Hindlimb muscle (tissue), 1 donor: ENCODE data around the gene TRHDE. TPM values are rescaled to one million over a fixed set of nuclear protein-coding genes. Genes with fewer than 3 reads are reported as not detected.

ENCODE experiments used
- DNase-seq: peaks from one replicate; pipeline ENCODE4 v3.0.0-alpha.2; 2013
- polyA plus RNA-seq: library from polyadenylated mRNA; unstranded; fragments of 120-200 nt; gene quantifications from one replicate; pipeline ENCODE4 v1.2.1, GENCODE V29; 2013; ENCODE audit not compliant: insufficient read length

The TRHDE gene
- polyA plus RNA-seq, 1 donor, result 0.40 TPM

DNA sequence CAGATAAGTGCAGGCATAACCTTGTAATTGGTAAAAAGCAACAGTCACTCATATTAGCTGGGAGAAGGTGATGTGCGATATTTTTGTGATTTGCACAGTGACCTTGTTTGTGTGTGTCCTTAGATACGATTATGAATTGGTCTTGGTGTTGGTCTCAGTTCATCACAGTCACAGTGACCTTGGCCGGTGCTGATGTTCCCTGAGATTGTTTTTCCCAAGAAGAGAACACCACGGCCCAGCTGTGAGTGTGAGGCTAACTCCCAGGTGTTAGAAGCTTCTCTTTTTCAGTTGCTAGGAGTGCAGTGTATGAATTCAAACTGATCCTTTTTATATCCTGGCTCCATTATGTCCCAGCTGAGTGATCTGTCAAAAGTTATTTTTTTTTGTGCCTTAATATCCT, 46.2 kb downstream of the TRHDE start:
- no peak for DNase-seq

DNA sequence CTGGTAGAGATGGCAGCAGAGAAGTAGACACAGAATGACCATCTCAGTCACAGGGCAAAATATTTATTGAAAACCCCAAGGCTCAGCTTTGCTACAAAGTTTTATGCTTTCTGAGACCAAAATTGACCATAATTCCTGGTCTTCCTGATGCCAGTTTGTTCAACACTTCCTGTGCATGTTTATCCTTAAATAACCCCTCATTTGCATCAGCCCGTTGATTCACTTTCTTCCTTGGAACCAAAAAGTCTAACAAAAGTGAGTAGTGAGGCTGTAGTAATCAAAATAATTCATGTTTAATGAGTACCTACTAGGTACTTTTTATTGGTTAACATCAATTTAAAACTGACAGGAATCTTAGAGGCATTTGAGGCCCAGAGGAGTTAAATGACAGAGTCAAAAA, 51.7 kb downstream of the TRHDE start:
- no peak for DNase-seq

DNA sequence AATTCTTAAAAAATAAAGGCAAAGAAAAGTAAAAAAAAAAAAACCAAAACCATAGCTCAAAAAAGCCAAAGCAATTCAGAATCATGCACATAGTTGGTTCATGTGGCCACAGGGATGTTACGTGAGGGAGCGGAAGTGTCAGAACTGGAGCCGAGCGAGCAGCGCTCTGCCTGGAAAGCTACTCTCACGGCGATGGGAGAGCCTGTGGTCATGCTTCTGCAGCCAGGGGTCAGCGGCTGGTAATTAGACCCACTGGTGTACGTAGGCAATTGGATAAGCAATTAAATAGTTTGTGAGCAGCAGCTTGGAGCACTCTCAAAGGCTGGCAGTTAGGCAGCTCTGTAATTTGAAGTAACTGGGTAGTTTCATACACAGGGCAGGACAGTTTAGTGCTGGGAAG, 58.1 kb downstream of the TRHDE start:
- DNase-seq, result no peak

DNA sequence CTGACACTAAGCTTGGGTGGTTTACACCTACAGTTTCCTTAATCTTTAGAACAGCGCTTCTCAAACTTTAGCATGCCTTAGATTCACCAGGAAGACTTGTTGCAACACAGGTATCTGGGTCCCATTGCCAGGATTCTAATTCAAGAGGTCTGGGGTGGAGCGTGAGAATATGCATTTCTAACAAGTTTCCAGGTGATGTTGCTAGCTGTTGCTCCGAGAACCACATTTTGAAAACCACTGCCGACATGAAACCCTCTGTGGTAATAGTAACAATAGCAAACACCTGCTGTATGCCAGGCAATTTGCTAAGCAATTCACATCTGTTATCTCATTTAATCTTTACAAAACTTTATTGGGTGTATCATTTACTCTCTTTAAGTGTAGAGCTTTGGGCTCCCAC, 58.6 kb downstream of the TRHDE start:
- no peak for DNase-seq

DNA sequence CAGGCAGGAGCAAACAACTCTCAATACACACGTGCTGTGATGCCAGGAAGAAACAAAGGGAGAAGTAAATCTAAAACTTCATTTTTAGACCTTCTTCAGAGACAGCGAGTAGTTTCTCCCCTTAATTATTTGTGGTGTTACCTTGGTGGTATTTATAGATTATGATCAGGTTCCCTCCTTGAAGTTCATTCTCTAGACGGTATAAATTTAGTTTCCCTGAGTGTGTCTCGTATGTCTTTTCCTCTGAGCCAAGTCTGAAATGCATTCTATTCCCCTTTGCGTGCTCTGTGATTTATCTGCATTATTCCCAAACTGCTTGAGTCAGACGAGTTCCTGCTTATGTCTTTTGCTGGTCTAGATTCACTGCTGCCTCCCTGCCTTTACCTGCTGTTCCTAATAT, 65.2 kb downstream of the TRHDE start:
- no peak for DNase-seq

DNA sequence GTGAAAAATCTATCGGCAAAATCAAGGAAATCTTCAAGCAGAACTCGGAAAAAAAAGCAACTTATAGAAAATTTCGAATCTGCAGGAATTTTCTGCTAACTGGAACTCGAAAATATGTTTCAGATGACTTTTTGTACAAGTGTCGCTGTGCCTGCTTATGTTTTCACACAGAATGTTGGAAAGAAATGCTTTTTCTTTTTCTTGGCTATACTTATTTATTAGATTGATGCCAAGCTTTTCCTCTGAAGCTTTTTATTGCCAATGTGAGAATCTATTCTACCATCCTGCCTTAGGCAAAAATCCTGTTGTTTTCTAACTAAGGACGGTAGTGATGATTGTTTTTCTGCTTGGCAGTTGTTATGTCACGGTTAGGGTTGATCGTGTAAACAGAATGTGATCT, 65.8 kb downstream of the TRHDE start:
- no peak for DNase-seq

DNA sequence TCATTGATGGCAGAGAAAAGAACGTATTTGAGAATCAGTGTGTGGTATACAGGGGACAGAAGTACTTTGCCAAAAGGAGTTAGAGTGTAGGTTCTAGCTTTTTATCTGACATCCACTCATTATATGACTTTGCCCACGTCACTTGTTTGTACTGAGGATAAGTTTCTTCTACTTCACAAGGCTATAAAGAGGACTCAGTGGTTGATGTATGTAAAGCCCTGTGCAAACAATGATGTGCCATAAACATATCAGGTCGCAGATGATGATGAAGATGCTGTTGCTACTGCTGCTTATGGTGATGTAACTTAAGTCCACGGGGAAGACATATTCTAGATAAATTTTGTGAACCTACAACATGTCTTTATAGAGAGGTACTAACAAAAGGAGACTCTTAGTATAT, 66.3 kb downstream of the TRHDE start:
- DNase-seq, result no peak

DNA sequence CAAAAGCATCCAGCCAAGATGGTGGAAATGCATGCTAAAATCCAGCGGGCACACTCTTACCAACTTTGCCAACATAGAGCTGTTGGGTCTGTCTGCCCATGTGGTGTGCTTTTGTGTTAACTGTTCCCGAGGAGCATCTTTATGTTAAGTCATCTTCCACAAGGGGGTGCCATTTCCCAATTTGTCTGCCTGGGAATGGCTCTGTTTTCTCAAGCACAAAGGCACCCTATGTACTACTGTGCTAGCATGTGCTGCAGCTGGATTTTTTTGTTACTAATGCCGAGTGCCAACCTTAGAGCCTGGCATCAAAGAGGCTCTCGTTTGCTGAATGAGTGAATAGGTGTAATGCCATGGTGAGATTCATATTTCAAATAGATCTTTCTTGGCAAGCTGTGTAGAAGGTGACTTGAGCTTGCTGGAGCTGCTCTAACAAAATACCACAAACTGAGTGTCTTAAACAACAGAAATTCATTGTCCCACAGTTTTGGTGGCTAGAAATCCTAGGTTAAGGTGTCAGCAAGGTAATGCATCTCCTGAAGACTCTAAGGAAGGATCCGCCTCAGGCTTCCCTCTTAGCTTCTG, 74.3 kb downstream of the TRHDE start:
- DNase-seq, result peak; percentile 55

DNA sequence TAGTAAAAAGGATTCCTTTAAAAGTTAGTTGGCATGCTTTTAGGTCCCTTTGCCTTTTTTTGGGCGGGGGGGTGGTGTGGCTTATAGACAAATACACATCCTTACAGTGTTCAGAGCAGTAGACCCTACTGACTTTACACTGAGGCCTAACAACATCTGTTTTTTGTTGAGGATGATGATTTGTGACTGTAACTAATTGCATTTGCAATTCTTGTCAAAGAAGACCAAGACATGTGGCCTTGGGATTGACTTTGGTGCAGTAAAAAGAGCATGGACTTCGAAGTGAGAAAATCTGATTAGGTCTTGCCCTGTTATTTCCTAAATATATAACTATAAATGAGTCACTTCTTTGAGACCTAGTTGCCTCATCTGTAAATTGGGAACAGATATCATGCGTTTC, 77.3 kb downstream of the TRHDE start:
- DNase-seq, result no peak

DNA sequence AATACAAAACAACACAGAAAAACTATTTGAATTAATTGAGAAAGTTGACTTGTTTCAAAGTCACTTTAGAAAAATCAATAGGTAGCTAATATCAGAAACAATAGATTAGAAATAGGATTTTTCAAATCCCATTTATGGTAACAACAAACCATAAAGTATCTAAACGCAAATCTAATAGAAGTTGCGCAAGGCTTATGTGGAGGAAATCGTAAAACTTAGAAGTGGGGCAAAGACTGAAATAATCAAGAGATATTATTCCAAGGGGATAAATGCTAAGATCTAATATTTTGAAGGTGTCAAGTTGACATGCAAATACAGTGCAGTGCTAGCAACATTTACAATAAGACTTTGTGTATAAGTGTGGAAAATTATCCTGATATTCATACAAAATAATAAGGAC, 87.2 kb downstream of the TRHDE start:
- no peak for DNase-seq

DNA sequence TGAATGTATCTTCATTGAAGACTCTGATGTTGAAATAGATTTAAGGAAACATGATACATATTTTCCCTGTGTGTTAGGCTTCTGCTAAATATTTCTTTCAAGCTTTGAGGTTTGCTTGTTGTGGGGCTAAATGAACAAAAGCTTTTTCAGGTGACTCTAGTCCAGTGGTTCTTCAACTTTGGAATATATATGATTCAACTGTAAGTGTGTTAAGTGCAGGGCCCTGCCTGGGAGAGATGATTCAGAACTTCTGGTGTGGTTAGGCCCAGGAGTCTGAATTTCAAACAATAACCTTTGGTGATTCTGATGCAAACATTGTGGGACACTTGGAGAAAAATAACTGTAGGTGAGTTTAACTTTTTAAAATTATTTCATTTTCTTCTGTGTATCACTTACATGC, 93.0 kb downstream of the TRHDE start:
- DNase-seq, result no peak

DNA sequence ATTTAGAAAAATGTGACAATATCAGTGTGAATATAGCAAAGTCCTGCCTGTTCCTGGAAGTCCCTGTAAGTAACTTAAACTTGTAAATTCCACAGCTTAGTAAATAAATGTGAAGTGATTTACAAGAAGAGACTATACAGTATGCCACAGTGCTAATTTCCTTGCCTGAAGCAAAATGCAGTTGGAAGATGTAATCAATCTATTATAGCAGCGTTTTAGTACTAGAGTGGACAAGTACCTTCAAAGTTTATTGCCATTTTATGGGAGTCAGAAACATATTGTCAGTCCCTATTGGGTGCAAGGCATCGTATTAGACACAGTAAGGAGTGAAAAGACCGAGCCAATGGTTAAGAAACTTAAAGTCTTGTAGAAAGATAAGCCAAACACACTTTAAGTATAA, 94.1 kb downstream of the TRHDE start:
- DNase-seq, result no peak

DNA sequence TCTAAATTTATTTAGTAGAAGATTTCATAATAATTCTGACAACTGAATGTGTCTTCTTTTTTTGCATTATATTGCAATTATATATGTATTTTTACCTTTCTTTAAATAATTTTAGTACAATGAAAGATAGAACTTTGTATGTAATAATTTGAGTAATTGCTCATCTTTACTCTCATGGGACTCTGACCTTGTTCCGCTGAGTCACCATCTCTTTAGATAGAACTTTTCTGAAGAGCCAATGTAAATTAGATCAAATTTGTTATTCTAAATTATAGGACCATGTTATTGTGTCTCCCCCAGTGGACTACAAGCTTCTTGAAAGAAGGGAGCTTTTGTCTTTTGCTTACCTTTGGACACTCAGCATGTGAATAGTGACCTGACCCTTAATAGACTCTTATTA, 96.1 kb downstream of the TRHDE start:
- DNase-seq, result no peak

DNA sequence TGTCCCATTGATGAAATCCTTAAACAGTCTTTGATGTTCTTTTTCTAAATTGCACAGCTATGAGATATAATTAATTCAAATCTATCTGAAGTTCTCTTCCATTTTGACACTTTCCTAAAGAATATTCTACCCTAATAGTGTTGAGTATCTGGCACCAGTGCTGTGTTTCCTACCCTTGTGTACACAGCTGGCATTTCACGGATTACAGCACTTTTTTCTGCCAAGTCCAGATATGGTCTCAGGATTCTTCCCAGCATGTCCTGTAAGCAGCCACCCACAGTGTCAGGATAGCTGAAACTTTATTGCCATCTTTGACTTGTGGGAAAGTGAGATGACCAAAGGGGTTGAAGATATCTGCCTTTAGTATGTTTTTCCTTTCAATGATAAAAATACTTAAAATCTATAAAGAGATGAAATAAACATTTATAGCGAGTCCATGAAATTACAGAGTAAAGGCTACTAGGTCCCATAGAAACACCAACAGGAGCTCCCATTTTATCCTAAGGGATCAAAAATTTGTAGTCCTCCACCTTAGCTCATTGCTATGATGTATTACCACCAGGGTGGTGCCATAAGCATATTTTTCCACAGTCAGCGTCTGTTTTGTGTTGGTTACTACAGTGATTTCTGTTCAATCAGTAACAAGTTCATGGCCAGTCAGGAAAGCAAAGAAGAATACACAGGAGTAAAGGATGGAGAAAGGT, 96.7 kb downstream of the TRHDE start:
- no peak for DNase-seq

DNA sequence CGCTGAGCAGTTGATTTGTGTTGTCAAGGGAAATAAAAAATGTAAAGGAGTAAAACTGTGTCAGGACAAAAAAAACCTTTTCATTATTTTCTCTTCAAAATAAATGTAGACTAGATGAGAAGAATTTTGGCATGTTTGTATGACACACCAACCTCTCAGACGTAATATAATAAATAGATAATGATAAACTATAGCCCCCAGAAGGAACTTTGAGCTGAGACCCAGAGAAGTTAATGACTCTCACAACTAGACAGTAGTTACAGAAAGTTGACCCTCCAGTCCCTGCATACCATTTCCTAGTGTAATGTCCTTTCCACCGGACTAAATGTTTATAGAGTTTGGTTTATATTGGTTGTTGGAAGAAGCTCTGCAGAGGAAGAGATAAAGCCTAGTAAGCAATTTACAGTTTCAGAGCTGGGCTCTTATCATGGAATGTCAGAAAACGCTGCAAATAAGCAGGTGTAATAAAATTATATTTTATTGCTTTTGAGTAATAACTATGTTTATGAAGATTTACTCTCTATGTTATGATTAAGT, 97.3 kb downstream of the TRHDE start:
- no peak for DNase-seq

DNA sequence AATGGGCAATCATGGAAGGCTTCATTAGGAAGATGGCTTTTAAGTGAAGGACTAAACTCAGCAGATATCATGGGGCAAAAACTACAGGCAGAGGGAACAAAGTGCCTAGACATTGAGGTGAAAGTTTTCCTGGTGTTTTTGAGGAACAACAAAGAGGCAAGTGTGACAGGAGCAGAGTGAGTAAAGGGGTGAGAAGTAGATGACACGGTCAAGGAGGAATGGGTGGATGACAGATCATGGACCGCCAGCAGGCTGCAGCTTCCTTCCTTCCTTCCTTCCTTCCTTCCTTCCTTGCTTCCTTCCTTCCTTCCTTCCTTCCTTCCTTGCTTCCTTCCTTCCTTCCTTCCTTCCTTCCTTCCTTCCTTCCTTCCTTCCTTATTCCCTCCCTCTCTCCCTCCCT, 108.3 kb downstream of the TRHDE start:
- DNase-seq, result no peak

DNA sequence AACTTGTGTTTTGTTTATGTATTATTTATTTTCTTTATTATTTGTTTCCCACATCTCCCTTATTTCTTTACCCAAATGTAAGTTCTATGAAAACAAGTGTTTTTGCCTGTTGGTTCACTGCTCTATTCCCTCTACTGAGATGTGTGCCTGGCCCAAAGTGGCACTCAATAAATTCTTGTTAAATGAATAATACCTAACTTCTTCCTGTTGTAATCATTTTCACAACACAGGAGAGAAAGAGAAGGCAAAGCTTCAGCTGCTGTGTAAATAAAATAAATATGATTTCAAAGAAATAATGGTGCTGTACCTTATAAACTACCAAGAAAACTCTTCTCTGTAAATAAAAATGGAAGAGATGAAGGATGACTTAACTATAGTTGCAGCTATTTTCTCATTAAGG, 116.2 kb downstream of the TRHDE start:
- no peak for DNase-seq

DNA sequence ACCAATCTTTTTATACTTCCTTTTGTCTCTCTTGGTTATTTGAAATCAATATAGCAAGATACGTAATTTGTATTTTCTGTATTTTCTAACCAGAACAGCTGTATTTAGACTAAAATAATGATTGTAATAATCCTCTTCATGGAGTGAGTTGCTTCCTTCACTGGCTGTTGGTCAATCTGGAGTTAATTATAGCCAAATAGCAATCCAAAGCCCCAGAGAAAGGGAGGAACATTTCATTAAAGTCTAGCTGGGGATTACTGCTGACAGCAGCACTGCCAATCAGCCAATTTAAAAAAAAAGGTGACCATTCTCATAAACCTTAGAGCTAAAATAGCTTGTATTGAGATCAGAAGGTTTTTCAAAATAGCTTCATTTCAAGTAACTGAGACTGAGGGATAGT, 118.0 kb downstream of the TRHDE start:
- no peak for DNase-seq

DNA sequence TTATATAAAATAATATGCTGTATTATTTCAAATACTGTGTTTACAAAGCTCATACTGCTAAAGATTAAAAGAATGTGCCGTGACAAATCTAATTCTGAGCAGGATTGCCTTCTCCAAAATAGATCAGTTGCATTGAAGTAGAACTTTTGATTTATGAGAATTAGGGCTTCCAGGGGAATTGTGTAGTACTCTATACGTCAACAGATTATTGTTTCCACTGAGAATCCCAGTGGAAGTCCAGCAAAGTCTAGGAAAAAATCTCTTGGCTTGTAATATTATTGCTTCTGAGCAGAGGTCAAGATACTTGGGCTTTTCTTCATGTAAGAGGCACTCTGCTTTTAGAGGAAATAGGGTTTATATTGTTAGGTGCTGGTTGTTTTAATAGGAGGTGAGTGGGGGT, 133.9 kb downstream of the TRHDE start:
- DNase-seq, result peak; percentile 57

DNA sequence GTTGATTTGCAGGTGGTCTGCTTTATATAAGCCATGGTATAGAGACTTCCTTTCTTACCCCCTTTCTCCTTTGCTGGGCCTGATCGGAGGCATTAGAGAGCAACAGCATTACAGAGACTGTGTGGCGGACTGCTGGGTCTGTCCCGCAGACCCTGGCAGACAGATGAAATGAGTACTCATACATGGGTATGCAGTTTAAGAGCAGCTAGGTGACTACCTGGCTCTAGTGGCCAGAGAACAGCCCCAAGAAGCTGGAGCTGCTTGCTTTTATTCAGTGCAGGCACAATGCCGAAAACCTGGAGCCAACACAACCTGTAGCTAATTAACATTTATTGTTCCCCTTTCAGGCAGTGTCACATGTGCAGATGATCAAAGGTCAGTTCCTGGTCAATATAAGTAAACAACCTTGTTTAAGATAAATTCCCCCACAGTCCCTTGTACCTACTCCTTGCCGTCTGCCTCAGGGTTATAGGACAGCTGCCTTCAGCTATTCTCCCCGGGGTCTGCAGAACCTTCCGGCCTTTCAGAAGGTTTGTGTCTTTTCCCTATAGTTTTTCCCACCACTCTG, 160.0 kb downstream of the TRHDE start:
- DNase-seq, result no peak

DNA sequence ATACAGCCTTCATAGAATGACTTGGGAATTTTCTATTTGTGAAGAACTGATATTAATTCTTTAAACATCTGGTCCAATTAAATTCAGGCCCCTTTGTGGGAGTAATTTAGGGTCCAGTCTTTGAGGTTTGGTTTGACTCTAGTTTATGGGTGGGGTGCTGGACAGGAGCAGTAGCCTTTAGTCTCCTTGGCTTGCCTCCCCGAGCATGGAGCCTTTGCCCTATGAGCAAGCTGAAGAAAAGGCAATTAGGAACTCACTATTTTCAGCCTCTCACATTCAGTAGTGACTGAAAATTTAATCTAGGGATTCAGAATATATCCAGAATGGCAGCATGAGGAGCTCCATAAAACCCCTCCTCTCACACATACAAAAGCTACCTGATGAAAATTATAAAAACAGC, 161.1 kb downstream of the TRHDE start:
- DNase-seq, result no peak

DNA sequence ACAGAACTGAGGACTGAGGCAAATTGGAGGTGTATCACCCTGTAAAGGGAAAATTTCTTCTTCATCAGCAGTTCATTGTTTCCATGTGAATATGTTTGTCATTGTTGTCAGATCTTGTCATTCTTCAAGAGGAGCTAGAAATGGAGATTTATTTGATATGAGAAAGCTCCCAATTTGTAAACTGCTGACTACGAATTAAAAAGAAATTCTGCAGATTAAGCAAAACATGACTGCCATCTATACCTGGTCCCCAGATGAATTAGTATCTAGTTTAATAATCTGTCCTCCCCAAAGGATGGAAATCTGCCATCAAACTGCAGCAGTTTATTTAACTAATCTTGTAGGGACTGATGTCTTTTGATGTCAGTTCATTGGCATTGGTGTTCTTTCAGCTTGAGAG, 162.8 kb downstream of the TRHDE start:
- DNase-seq, result no peak

DNA sequence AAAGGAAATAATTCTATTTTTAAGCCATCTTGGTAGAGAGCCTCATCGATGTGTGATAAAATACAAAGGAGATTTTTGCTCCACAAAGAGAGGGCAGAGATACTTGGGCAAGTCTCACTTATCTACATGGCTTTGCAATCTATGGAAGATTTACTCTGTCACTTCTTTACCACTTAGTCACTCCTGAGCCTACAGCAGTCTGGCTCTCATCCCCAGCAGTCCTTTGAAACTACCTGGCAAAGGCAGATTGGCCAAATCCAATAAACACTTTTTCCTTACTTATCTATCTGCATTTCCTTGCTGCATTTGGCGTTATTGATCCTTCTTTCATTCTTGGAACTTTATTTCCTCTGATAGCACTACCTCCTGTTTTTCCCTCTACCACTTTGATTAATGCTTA, 170.0 kb downstream of the TRHDE start:
- DNase-seq, result no peak

DNA sequence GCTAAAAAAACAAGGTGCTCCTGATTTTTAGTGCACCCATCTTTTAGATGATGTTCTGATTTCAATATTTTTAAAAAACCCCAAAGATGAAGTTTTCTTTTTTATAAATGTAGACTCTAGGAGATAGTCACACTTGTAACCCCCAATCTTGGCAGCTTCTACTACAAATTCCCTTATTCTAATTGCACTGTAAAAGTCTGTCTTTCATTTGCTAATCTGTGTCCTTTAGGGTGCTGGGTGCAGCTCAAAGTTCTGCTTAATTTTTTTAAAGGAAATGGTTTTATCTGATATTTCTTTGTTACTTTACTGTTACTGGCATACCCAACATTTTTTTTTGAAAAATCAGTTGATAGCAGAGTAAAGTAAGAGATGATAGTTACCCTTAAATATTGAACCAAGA, 172.0 kb downstream of the TRHDE start:
- no peak for DNase-seq
